SK-N-SH treated with all-trans-retinoic acid at 6 μM for 48 hours (cell line): ENCODE results near the gene POFUT1.

Experiments
- ARNTL ChIP-seq: fragments of 450-650 bp; formaldehyde crosslinking; IDR thresholded peaks from 2 replicates; pipeline ENCODE4 v1.5.0; 2020; ENCODE audit warnings: low read depth, mild to moderate bottlenecking, moderate library complexity, borderline replicate concordance
- BACH2 ChIP-seq: fragments of 250-450 bp; sonication (Bioruptor Pico); IDR thresholded peaks from 2 replicates; pipeline ENCODE4 v1.9.0; 2021; ENCODE audit warnings: mild to moderate bottlenecking, borderline replicate concordance
- CREB5 ChIP-seq: fragments of 250-450 bp; sonication (Bioruptor Pico); IDR thresholded peaks from 2 replicates; pipeline ENCODE4 v1.5.1; 2020; ENCODE audit warnings: low read depth, mild to moderate bottlenecking, moderate library complexity
- CSRNP3 ChIP-seq: fragments of 250-450 bp; sonication (Bioruptor Pico); IDR thresholded peaks from 2 replicates; pipeline ENCODE4 v1.5.1; 2021; ENCODE audit warnings: mild to moderate bottlenecking, moderate library complexity
- SNAI2 ChIP-seq: fragments of 250-450 bp; sonication (Bioruptor Pico); IDR thresholded peaks from 2 replicates; pipeline ENCODE4 v1.5.0; 2020; ENCODE audit warnings: mild to moderate bottlenecking, moderate library complexity
- TCF4 ChIP-seq: fragments of 250-450 bp; sonication (Bioruptor Pico); IDR thresholded peaks from 2 replicates; pipeline ENCODE4 v1.8.0; 2021; ENCODE audit warnings: mild to moderate bottlenecking, moderate library complexity, borderline replicate concordance
- ZNF8 ChIP-seq: fragments of 450-650 bp; formaldehyde crosslinking; IDR thresholded peaks from 2 replicates; pipeline ENCODE4 v1.5.0; 2020; ENCODE audit warnings: mild to moderate bottlenecking, moderate library complexity
- TF ChIP-seq, protein P1 (sequence below): fragments of 250-450 bp; sonication (Bioruptor Pico); IDR thresholded peaks from 2 replicates; pipeline ENCODE4 v1.8.0; 2021; ENCODE audit warnings: low read depth, mild to moderate bottlenecking, moderate library complexity, borderline replicate concordance

DNA sequence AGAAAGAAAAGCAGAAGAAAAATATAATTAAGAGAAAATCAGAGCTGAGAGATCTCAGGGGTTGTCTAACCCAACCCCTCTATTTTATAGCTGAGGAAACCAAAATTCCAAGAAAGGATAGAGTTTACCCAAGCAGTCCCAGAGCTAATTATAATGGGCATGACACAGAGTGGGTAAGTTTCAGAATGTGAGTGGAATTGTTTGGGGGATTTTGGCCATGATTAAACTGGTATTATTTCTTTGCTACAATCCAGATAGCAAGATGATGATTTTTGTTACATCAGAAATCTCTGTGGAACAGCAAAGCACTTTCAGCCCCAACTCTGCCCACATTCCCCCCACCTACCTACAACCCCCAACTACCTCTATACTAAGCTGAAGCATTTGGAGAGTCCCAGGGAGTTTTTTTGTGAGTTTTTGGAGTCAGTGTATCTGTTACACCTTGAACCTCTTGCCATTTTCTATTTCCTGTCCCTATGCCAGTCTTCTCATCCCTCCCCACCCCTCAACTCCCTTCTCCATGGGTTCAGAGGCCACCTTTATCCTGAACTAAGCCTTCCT lies 24.7 kb downstream of the POFUT1 start:
- TF ChIP-seq ARNTL: no peak
- TF ChIP-seq CREB5 (CRISPR knock-in tag): no peak
- TF ChIP-seq, protein P1, sequence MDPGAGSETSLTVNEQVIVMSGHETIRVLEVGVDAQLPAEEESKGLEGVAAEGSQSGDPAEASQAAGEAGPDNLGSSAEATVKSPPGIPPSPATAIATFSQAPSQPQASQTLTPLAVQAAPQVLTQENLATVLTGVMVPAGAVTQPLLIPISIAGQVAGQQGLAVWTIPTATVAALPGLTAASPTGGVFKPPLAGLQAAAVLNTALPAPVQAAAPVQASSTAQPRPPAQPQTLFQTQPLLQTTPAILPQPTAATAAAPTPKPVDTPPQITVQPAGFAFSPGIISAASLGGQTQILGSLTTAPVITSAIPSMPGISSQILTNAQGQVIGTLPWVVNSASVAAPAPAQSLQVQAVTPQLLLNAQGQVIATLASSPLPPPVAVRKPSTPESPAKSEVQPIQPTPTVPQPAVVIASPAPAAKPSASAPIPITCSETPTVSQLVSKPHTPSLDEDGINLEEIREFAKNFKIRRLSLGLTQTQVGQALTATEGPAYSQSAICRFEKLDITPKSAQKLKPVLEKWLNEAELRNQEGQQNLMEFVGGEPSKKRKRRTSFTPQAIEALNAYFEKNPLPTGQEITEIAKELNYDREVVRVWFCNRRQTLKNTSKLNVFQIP: no peak
- no peak for TF ChIP-seq CSRNP3 (CRISPR knock-in tag)
- TF ChIP-seq BACH2: no peak
- no peak for TF ChIP-seq ZNF8 (CRISPR knock-in tag)
- no peak for TF ChIP-seq TCF4
- TF ChIP-seq SNAI2 (CRISPR knock-in tag): no peak
